ENCODE data around the gene A4GNT.

A4GNT gene

GRCh38 chr3:138136201-138136600 lies 4.0 kb upstream of the A4GNT start:
- H3K36me3 Mint-ChIP-seq (ENCODE audit: insufficient read depth), result no peaks in the 10 kb centered on the region
- H3K27ac Mint-ChIP-seq, result no peak overlapping the region
- H3K4me1 Mint-ChIP-seq (ENCODE audit: low read depth in 2 of 2), result no peaks in the 10 kb centered on the region
- no peak for DNase-seq
- H3K27me3 Mint-ChIP-seq, result peaks cover 8 to 15% of the 10 kb centered on the region in 2 donors
- no peak for ATAC-seq (replicated peaks)
- no peaks in the 10 kb centered on the region for H3K9me3 Mint-ChIP-seq
- no peak overlapping the region for H3K4me3 Mint-ChIP-seq

GRCh38 chr3:138135833-138136194 lies 3.6 kb upstream of the A4GNT start:
- peaks cover 4 to 11% of the 10 kb centered on the region in 2 donors for H3K27me3 Mint-ChIP-seq
- no peaks in the 10 kb centered on the region for H3K4me1 Mint-ChIP-seq (ENCODE audit: low read depth in 2 of 2)
- no peak overlapping the region for H3K27ac Mint-ChIP-seq
- DNase-seq (no peak), ATAC-seq (replicated peaks) (no peak)
- no peaks in the 10 kb centered on the region for H3K9me3 Mint-ChIP-seq
- H3K4me3 Mint-ChIP-seq, result no peak overlapping the region
- H3K36me3 Mint-ChIP-seq (ENCODE audit: insufficient read depth), result no peaks in the 10 kb centered on the region

- Mint-ChIP-seq H3K36me3 (ENCODE audit: insufficient read depth) (no peaks in the 10 kb centered on the region), H3K4me1 (ENCODE audit: low read depth in 2 of 2) (no peaks in the 10 kb centered on the region), H3K27me3 (peaks cover 6% of the 10 kb centered on the region in 2 donors), H3K9me3 (no peaks in the 10 kb centered on the region), H3K4me3 (no peak overlapping the region), H3K27ac (no peak overlapping the region)
- DNase-seq, result no peak
- no peak for ATAC-seq (replicated peaks)
These were observed 3.1 kb upstream of the A4GNT start for GRCh38 chr3:138135146-138135832.

GRCh38 chr3:138127636-138128365 lies 4.4 kb downstream of the A4GNT start:
- Mint-ChIP-seq H3K27me3 (peaks cover 6 to 40% of the 10 kb centered on the region in 2 donors), H3K27ac (no peak overlapping the region), H3K36me3 (ENCODE audit: insufficient read depth) (no peaks in the 10 kb centered on the region), H3K9me3 (no peaks in the 10 kb centered on the region), H3K4me1 (ENCODE audit: low read depth in 2 of 2) (no peaks in the 10 kb centered on the region), H3K4me3 (no peak overlapping the region)
- DNase-seq (no peak), ATAC-seq (replicated peaks) (no peak)

GRCh38 chr3:138125548-138126221 lies 6.5 kb downstream of the A4GNT start:
- Mint-ChIP-seq H3K27me3 (peaks cover 4 to 46% of the 10 kb centered on the region in 2 donors), H3K4me1 (ENCODE audit: low read depth in 2 of 2) (no peaks in the 10 kb centered on the region), H3K9me3 (no peaks in the 10 kb centered on the region), H3K36me3 (ENCODE audit: insufficient read depth) (no peaks in the 10 kb centered on the region), H3K27ac (no peak overlapping the region), H3K4me3 (no peak overlapping the region)
- ATAC-seq (replicated peaks) (no peak), DNase-seq (no peak)

- H3K4me3 Mint-ChIP-seq, result no peak overlapping the region
- no peak overlapping the region for H3K27ac Mint-ChIP-seq
- H3K9me3 Mint-ChIP-seq, result no peaks in the 10 kb centered on the region
- no peak for DNase-seq
- no peaks in the 10 kb centered on the region for H3K36me3 Mint-ChIP-seq (ENCODE audit: insufficient read depth)
- H3K27me3 Mint-ChIP-seq, result peaks cover 0 to 54% of the 10 kb centered on the region in 2 donors
- no peak for ATAC-seq (replicated peaks)
- no peaks in the 10 kb centered on the region for H3K4me1 Mint-ChIP-seq (ENCODE audit: low read depth in 2 of 2)
These were observed 7.4 kb downstream of the A4GNT start for GRCh38 chr3:138124706-138125355.

- ATAC-seq (replicated peaks) (no peak), DNase-seq (no peak)
- Mint-ChIP-seq H3K9me3 (no peaks in the 10 kb centered on the region), H3K4me3 (no peak overlapping the region), H3K36me3 (ENCODE audit: insufficient read depth) (no peaks in the 10 kb centered on the region), H3K27me3 (peaks cover under 1 to 57% of the 10 kb centered on the region in 2 donors), H3K4me1 (ENCODE audit: low read depth in 2 of 2) (no peaks in the 10 kb centered on the region), H3K27ac (no peak overlapping the region)
These were observed 8.0 kb downstream of the A4GNT start for GRCh38 chr3:138124188-138124587.

GRCh38 chr3:138119423-138119766 lies 12.8 kb downstream of the A4GNT start:
- Mint-ChIP-seq H3K36me3 (ENCODE audit: insufficient read depth) (no peaks in the 10 kb centered on the region), H3K27ac (no peak overlapping the region), H3K27me3 (peaks cover 37 to 81% of the 10 kb centered on the region in 2 donors), H3K4me1 (ENCODE audit: low read depth in 2 of 2) (peaks cover 0 to 11% of the 10 kb centered on the region in 2 donors), H3K4me3 (no peak overlapping the region), H3K9me3 (no peaks in the 10 kb centered on the region)
- ATAC-seq (replicated peaks) (no peak), DNase-seq (no peak)

GRCh38 chr3:138118612-138119422 lies 13.4 kb downstream of the A4GNT start:
- H3K4me1 Mint-ChIP-seq (ENCODE audit: low read depth in 2 of 2), result peaks cover 0 to 11% of the 10 kb centered on the region in 2 donors
- no peaks in the 10 kb centered on the region for H3K36me3 Mint-ChIP-seq (ENCODE audit: insufficient read depth)
- H3K27me3 Mint-ChIP-seq, result peaks cover 43 to 81% of the 10 kb centered on the region in 2 donors
- H3K27ac Mint-ChIP-seq, result no peak overlapping the region
- DNase-seq, result peak; percentile 13 to 43 (median 16)
- H3K4me3 Mint-ChIP-seq, result no peak overlapping the region
- peak; percentile 58 for ATAC-seq (replicated peaks)
- no peaks in the 10 kb centered on the region for H3K9me3 Mint-ChIP-seq

GRCh38 chr3:138114988-138115971 lies 16.9 kb downstream of the A4GNT start, which contains the start of gene DZIP1L:
Gene DZIP1L, minus strand, starts transcription at chr3:138115608. Its CDS starts 11,637 bp downstream, at chr3:138103971.
- no peak for DNase-seq
- no peaks in the 10 kb centered on the region for H3K36me3 Mint-ChIP-seq (ENCODE audit: insufficient read depth)
- peaks cover 70 to 74% of the 10 kb centered on the region in 2 donors for H3K27me3 Mint-ChIP-seq
- peak; percentile 79 for ATAC-seq (replicated peaks)
- peaks cover 0 to 11% of the 10 kb centered on the region in 2 donors for H3K4me1 Mint-ChIP-seq (ENCODE audit: low read depth in 2 of 2)
- no peaks in the 10 kb centered on the region for H3K9me3 Mint-ChIP-seq
- H3K4me3 Mint-ChIP-seq, result peak within 1 kb of the TSS; percentile 65 to 80
- no peak within 1 kb of the TSS for H3K27ac Mint-ChIP-seq

GRCh38 chr3:138114431-138114918 lies 17.7 kb downstream of the A4GNT start:
- no peak for ATAC-seq (replicated peaks)
- Mint-ChIP-seq H3K9me3 (no peaks in the 10 kb centered on the region), H3K27me3 (peaks cover 75 to 78% of the 10 kb centered on the region in 2 donors), H3K27ac (no peak overlapping the region), H3K4me3 (peak overlapping the region; percentile 65 to 80), H3K36me3 (ENCODE audit: insufficient read depth) (no peaks in the 10 kb centered on the region), H3K4me1 (ENCODE audit: low read depth in 2 of 2) (peaks cover 0 to 11% of the 10 kb centered on the region in 2 donors)
- DNase-seq, result no peak

- no peak overlapping the region for H3K27ac Mint-ChIP-seq
- no peak for DNase-seq
- no peaks in the 10 kb centered on the region for H3K36me3 Mint-ChIP-seq (ENCODE audit: insufficient read depth)
- H3K27me3 Mint-ChIP-seq, result peaks cover 73 to 76% of the 10 kb centered on the region in 2 donors
- no peak overlapping the region for H3K4me3 Mint-ChIP-seq
- no peak for ATAC-seq (replicated peaks)
- H3K9me3 Mint-ChIP-seq, result no peaks in the 10 kb centered on the region
- H3K4me1 Mint-ChIP-seq (ENCODE audit: low read depth in 2 of 2), result peaks cover 0 to 11% of the 10 kb centered on the region in 2 donors
These were observed 18.9 kb downstream of the A4GNT start for GRCh38 chr3:138113326-138113725.
